Right lobe of liver (tissue), 6 donors: ENCODE results near the gene LEKR1. TPM values are rescaled to one million over a fixed set of nuclear protein-coding genes. Genes with fewer than 3 reads are reported as not detected.
A peak's percentile ranks its signal among the peaks of the same experiment; 100 is the strongest.
"Not testable (repeated sequence)": the region's sequence is repeated elsewhere in the genome, so short reads cannot be mapped to it uniquely, and the experiment has no call there.

ENCODE experiments used
- ATAC-seq, 4 donors: fragments of 200-7000 bp; cut with Tn5 transposase; one replicate each; pipeline ENCODE4 v1.9.1; 2020; ENCODE audit warnings: mild to moderate bottlenecking in 4 of 4, moderate library complexity in 4 of 4
- DNase-seq, 3 donors: peaks; one replicate each; pipeline ENCODE4 v3.0.0-alpha.2; 2020
- H3K27ac ChIP-seq, 3 donors: fragments of 200-600 bp; one replicate each; pipeline ENCODE4 v1.8.0; 2022
- H3K27me3 ChIP-seq, 2 donors: fragments of 200-600 bp; one replicate each; pipeline ENCODE4 v1.8.0; 2022
- H3K36me3 ChIP-seq, 4 donors: fragments of 200-600 bp; sonication (generic) in 1 of 4; one replicate each; pipeline versions ENCODE4 v1.5.1 to v1.8.0; 2017 to 2022; ENCODE audit warnings: control low read depth in 1 of 4
- H3K4me1 ChIP-seq, 4 donors: fragments of 200-600 bp; sonication (generic) in 1 of 4; one replicate each; pipeline versions ENCODE4 v1.5.1 to v1.8.0; 2017 to 2022; ENCODE audit warnings: control low read depth in 1 of 4
- H3K4me3 ChIP-seq, 3 donors: fragments of 200-600 bp; one replicate each; pipeline ENCODE4 v1.8.0; 2022
- H3K9me3 ChIP-seq, 4 donors: fragments of 200-600 bp; sonication (generic) in 1 of 4; one replicate each; pipeline versions ENCODE4 v1.5.1 to v1.8.0; 2017 to 2022; ENCODE audit warnings: control low read depth in 1 of 4
- POLR2A ChIP-seq: fragments of 450-650 bp; IDR thresholded peaks from one replicate; pipeline ENCODE4 v1.6.1; 2017; ENCODE audit warnings: antibody characterized with exemption, mild to moderate bottlenecking
- WGBS: methylation state at CpG from one replicate; pipeline ENCODE4 v1.1.6; 2018; ENCODE audit warnings: low coverage, low lambda C conversion rate; ENCODE audit not compliant: insufficient coverage; ENCODE audit errors: missing lambda C conversion rate; 5-methylcytosine and 5-hydroxymethylcytosine counted together
- intact Hi-C, 2 donors: fragments of 100-400 bp; cut with DNase I; formaldehyde crosslinking; loops; one replicate each; pipeline versions ENCODE4 v1.11.2 to v1.14.1; 2022
- total RNA-seq, 6 experiments: library from RNA; depleted of rRNA in 2 of 6; stranded (reverse); fragments of >200 nt in 2 of 6; fragmentation: NEBNext Ultra II Directional in 3 of 6; extraction: Animal tissue kit (Norgen Biotek cat#: 25700) in 3 of 6; gene quantifications; one replicate each; pipeline versions ENCODE4 v1.1.0 to v1.2.4, GENCODE V29; 2016 to 2023
- TF ChIP-seq, protein P1 (sequence below), 4 donors: fragments of 200-600 bp in 3 of 4; fragments of 450-650 bp in 1 of 4; IDR thresholded peaks; one replicate each; pipeline versions ENCODE4 v1.5.1 to v1.8.0; 2016 to 2022; ENCODE audit warnings: antibody characterized with exemption in 4 of 4, mild to moderate bottlenecking in 2 of 4
- donor health status: DM: no; HTN: yes; CAD: no.
- donor health status: DM: no; HTN: no; CAD: no.
- donor health status: DM: no; HTN: no; CAD: no.
- donor health status: DM: no; HTN: yes; CAD: no.
- donor health status: DM: no; HTN: yes; CAD: no.

The LEKR1 gene
- total RNA-seq, 6 experiments from 2014 or later, result 0.49 to 1.4 (median 0.74) TPM; not detected in 2

DNA sequence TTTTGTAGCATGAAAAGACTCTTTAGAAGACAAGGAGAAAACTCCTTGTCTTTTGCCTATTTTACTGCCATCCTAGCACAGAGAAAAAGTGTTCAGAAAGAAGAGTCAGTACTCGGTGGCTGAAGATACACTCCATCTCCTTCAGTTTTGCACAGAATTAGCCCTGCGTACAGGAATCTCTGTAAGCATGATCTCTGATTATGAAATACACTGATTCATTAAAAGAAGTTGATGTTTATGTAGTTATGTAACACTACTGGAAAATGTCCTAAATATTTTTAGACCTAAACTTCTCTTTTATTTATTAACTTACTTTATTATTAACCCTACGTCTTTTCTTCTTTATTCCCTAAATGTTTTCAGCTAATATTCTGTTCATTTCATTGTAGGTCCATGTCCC is 138.4 kb downstream of the LEKR1 start:
- Histone ChIP-seq H3K4me1 (no peaks in the 10 kb centered on the region), H3K36me3 (no peaks in the 10 kb centered on the region), H3K9me3 (no peaks in the 10 kb centered on the region), H3K27me3 (no peaks in the 10 kb centered on the region), H3K4me3 (no peak overlapping the region), H3K27ac (no peak overlapping the region)
- ATAC-seq (peak in 1 of 4 donors; percentile 34), DNase-seq (no peak)
- 17% methylated on average over 3 of the region's 3 CpGs for WGBS
- no peak for TF ChIP-seq POLR2A
- TF ChIP-seq, protein P1, sequence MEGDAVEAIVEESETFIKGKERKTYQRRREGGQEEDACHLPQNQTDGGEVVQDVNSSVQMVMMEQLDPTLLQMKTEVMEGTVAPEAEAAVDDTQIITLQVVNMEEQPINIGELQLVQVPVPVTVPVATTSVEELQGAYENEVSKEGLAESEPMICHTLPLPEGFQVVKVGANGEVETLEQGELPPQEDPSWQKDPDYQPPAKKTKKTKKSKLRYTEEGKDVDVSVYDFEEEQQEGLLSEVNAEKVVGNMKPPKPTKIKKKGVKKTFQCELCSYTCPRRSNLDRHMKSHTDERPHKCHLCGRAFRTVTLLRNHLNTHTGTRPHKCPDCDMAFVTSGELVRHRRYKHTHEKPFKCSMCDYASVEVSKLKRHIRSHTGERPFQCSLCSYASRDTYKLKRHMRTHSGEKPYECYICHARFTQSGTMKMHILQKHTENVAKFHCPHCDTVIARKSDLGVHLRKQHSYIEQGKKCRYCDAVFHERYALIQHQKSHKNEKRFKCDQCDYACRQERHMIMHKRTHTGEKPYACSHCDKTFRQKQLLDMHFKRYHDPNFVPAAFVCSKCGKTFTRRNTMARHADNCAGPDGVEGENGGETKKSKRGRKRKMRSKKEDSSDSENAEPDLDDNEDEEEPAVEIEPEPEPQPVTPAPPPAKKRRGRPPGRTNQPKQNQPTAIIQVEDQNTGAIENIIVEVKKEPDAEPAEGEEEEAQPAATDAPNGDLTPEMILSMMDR (IDR thresholded peaks at IDR 0.05), result no peak
- intact Hi-C loops, result no loop called here

DNA sequence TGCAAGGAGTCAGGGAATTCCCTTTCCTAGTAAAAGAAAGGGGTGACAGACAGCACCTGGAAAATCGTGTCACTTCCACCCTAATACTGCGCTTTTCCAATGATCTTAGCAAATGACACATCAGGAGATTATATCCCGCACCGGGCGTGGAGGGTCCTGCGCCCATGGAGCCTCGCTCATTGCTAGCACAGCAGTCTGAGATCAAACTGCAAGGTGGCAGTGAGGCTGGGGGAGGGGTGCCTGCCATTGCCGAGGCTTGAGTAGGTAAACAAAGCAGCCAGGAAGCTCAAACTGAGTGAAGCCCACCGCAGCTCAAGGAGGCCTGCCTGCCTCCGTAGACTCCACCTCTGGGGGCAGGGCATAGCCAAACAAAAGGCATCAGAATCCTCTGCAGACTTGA is 140.2 kb downstream of the LEKR1 start:
- WGBS, result no CpG with 5 or more reads among the region's 10 CpGs
- intact Hi-C loops, H3K9me3 ChIP-seq, ATAC-seq, H3K36me3 ChIP-seq, H3K4me1 ChIP-seq, DNase-seq, H3K4me3 ChIP-seq, H3K27me3 ChIP-seq, H3K27ac ChIP-seq: not testable (repeated sequence)

DNA sequence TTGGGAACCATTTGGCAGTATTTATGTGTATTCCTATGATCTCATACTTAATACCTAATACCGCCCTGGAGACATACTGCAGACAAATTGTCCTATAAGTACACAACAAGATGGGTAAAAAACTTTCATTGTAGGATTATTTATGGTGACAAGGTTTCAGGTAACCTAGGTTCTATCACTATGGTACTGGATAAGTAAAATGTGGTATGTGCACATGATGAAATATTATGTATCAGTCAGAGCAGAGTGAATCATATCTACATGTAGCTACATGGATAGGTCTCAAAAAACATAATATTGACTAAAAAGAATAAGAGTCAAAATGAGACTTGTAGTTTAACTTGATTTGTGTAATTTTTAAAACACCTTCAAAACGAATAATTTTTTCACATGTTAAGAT is 147.8 kb downstream of the LEKR1 start:
- Histone ChIP-seq H3K4me1 (no peaks in the 10 kb centered on the region), H3K9me3 (no peaks in the 10 kb centered on the region), H3K27ac (no peak overlapping the region), H3K36me3 (no peaks in the 10 kb centered on the region), H3K27me3 (no peaks in the 10 kb centered on the region), H3K4me3 (no peak overlapping the region)
- TF ChIP-seq, protein P1 (IDR thresholded peaks at IDR 0.05), result no peak
- no peak for TF ChIP-seq POLR2A
- 77% methylated on average over 2 of the region's 2 CpGs for WGBS
- DNase-seq (no peak), ATAC-seq (no peak)
- intact Hi-C loops, result no loop called here

DNA sequence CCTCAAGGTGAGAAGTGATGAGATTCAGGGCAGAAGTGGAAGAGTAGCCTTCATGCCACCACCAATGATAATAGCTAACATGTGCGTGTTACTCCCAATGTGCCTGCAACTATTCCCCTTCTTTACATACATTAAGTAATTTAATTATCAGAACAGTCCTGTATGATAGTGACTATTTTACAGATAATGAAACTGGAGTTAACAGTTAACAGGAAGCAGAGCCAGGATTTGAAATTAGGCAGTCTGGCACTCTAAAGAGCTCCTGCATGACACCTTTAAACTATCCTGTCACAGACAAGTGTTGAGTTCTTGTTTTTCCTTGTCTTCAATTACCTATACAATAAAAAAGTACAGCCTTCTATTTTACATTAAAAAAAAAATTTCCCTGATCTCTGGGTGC is 148.8 kb downstream of the LEKR1 start:
- ATAC-seq (no peak), DNase-seq (no peak)
- Histone ChIP-seq H3K27ac (no peak overlapping the region), H3K36me3 (no peaks in the 10 kb centered on the region), H3K27me3 (no peaks in the 10 kb centered on the region), H3K9me3 (no peaks in the 10 kb centered on the region), H3K4me1 (no peaks in the 10 kb centered on the region), H3K4me3 (no peak overlapping the region)
- TF ChIP-seq, protein P1 (IDR thresholded peaks at IDR 0.05), result no peak
- TF ChIP-seq POLR2A, result no peak
- WGBS, result 100% methylated on average over 1 of the region's 1 CpG
- intact Hi-C loops, result no loop called here

DNA sequence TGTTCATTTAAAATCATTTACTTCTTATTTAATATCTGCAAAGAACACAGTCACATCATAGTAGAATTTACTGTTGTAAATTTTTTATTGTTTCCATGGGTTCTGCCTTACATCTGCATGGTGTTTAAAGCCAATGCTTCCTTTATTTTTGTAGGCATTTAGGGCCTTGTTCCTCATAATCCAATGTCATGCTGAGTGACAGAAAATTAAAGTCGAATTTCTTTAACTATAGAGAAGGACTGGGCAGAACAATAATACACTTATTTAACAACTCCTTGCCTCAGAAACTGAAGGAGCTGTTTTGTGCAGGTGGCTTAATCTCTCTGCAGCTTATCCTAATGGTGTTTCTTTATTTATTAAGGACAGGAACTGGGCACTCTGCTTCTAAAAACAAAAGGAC is 149.6 kb downstream of the LEKR1 start:
- intact Hi-C loops, result no loop called here
- no peak for TF ChIP-seq POLR2A
- TF ChIP-seq, protein P1 (IDR thresholded peaks at IDR 0.05), result no peak
- 32% methylated on average over 1 of the region's 1 CpG for WGBS

More for the DNA sequence above, 149.6 kb downstream of the LEKR1 start:
- H3K4me1 ChIP-seq, result no peaks in the 10 kb centered on the region
- ATAC-seq (no peak), DNase-seq (no peak)
- no peaks in the 10 kb centered on the region for H3K27me3 ChIP-seq
- no peaks in the 10 kb centered on the region for H3K9me3 ChIP-seq
- H3K27ac ChIP-seq, result no peak overlapping the region
- no peaks in the 10 kb centered on the region for H3K36me3 ChIP-seq
- H3K4me3 ChIP-seq, result no peak overlapping the region
